ENCODE measurements around the gene USP36.

GRCh38 chr17:78859051-78859450, 18.4 kb upstream of the USP36 start:
- no peak for TF ChIP-seq CTCF (optimal IDR thresholded peaks at IDR 0.05 in 1 of 3, IDR thresholded peaks at IDR 0.05 in 1 of 3, conservative IDR thresholded peaks at IDR 0.05 in 1 of 3; ENCODE audit: extremely low read depth in 1 of 3, insufficient read depth in 2 of 3, low read length in 3 of 3)
- TF ChIP-seq EZH2 (IDR thresholded peaks at IDR 0.05; ENCODE audit: low read length): no peak
